ENCODE data around the gene DQX1. TPM values are rescaled to one million over a fixed set of nuclear protein-coding genes. Genes with fewer than 3 reads are reported as not detected.

The DQX1 gene
- total RNA-seq, 1 experiment from 2014 or later, result 1.3 TPM

DNA sequence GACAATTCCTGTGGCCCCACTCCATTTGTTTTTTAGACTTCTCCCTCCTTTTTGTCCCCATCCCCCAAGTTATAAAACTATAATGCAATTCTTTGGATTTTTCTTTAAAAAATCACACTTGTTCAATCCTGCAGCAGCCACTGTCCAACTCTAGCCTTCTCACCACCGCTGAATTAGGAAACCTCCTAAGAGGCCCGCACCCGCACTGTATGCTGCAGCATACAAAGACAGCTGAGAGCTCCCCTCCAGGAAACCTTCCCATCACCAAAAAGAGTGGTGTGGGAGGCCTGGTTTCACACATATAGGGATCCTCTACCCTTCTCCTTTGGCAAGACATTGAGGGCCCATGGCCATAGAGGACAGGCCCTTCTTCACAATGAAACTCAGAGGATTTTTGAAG, 21.4 kb downstream of the DQX1 start:
- TF ChIP-seq FOXK1 (CRISPR knock-in tag; IDR thresholded peaks at IDR 0.05), result no peak
- TF ChIP-seq KAT7 (CRISPR knock-in tag; IDR thresholded peaks at IDR 0.05; ENCODE audit: borderline replicate concordance), result no peak
- TF ChIP-seq TEAD4 (CRISPR knock-in tag; IDR thresholded peaks at IDR 0.05), result no peak
- peaks cover 51% of the 10 kb centered on the region for H3K4me1 Mint-ChIP-seq
- ChIA-PET POLR2A (interaction anchor here (1.1 to 1.8 kb wide), 3 partner anchors 21 to 47 kb away, joined by 3 to 13 read pairs (median 6); partner anchors contain the start of genes AUP1, CCDC142, HTRA2 and TTC31), CTCF (interaction anchor here (1.1 to 6.0 kb wide), 3 partner anchors 9 to 83 kb away, joined by 6 to 43 read pairs (median 10); partner anchors contain the start of genes CCDC142, TLX2 and TTC31)
- no peaks in the 10 kb centered on the region for H3K9me3 Mint-ChIP-seq
- H3K4me3 Mint-ChIP-seq, result peak overlapping the region; percentile 81
- H3K27me3 Mint-ChIP-seq (ENCODE audit: low read depth), result peaks cover 92% of the 10 kb centered on the region
- no peak overlapping the region for H3K27ac Mint-ChIP-seq
- no peak for ATAC-seq
- H3K36me3 Mint-ChIP-seq, result peaks cover 22% of the 10 kb centered on the region
- no peak for DNase-seq (ENCODE audit: low spot score)

DNA sequence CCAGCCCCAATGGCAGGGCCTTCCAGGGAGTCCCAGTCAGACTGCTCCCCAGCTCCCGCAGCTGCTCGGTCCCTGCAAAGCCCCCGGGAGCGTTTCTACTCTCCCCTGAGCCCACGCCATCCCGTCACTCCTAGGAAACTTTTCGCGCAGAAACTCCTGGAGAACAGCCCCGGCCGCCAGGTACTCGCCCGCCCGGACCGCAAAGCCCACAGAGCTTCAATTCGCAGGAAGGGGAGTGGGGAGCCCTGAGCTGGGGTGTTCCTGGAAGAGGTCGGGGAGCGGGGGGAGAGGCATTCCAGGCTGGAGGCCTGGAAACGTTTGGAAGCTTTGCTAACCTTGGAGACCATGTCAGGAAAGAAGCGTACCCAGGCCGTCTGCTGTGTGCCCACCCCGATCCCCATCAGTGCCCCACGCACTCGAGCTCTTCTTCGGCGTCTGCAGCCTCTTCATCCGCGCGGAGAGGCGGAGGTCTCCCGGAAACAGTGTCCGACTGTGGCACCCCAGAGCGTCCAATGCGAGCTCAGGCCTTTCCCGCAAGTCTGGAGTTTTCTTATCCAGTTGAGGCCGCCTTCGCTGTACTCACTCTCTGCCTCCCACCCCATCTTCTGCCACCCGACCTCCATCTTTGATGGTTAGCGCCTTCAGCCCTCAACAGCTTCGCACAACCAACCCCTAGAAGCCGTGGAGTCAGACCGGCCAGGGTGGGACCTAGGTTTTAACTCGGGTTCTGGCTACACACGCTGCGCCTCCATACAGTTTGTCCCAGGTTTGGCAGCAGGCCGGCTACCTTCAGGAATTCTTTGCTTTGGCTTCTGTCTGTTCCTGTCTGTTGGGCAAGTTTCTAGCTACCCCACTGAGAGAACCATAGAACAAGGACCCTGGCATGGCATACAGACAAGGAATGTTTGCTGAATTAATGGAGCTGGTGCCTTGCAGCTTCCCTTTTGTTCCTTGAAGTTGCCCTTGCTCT, 22.2 kb downstream of the DQX1 start:
- CTCF ChIA-PET, result interaction anchor here (1.0 to 6.0 kb wide), 7 partner anchors 10 to 84 kb away, joined by 3 to 43 read pairs (median 4); partner anchors contain the start of genes CCDC142, TLX2 and TTC31
- TF ChIP-seq, protein P1, sequence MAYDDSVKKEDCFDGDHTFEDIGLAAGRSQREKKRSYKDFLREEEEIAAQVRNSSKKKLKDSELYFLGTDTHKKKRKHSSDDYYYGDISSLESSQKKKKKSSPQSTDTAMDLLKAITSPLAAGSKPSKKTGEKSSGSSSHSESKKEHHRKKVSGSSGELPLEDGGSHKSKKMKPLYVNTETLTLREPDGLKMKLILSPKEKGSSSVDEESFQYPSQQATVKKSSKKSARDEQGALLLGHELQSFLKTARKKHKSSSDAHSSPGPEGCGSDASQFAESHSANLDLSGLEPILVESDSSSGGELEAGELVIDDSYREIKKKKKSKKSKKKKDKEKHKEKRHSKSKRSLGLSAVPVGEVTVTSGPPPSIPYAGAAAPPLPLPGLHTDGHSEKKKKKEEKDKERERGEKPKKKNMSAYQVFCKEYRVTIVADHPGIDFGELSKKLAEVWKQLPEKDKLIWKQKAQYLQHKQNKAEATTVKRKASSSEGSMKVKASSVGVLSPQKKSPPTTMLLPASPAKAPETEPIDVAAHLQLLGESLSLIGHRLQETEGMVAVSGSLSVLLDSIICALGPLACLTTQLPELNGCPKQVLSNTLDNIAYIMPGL (CRISPR knock-in tag; IDR thresholded peaks at IDR 0.05), result peak; percentile 16; the same call in 1 of the 2 replicates
- no peak for TF ChIP-seq ESRRA (CRISPR knock-in tag; IDR thresholded peaks at IDR 0.05; ENCODE audit: borderline replicate concordance)
- TF ChIP-seq, protein P2, sequence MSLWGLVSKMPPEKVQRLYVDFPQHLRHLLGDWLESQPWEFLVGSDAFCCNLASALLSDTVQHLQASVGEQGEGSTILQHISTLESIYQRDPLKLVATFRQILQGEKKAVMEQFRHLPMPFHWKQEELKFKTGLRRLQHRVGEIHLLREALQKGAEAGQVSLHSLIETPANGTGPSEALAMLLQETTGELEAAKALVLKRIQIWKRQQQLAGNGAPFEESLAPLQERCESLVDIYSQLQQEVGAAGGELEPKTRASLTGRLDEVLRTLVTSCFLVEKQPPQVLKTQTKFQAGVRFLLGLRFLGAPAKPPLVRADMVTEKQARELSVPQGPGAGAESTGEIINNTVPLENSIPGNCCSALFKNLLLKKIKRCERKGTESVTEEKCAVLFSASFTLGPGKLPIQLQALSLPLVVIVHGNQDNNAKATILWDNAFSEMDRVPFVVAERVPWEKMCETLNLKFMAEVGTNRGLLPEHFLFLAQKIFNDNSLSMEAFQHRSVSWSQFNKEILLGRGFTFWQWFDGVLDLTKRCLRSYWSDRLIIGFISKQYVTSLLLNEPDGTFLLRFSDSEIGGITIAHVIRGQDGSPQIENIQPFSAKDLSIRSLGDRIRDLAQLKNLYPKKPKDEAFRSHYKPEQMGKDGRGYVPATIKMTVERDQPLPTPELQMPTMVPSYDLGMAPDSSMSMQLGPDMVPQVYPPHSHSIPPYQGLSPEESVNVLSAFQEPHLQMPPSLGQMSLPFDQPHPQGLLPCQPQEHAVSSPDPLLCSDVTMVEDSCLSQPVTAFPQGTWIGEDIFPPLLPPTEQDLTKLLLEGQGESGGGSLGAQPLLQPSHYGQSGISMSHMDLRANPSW (CRISPR knock-in tag; conservative IDR thresholded peaks at IDR 0.05; ENCODE audit: low read depth), result no peak
- no peak for TF ChIP-seq OVOL2 (CRISPR knock-in tag; IDR thresholded peaks at IDR 0.05; ENCODE audit: borderline replicate concordance)
- TF ChIP-seq ATF1 (CRISPR knock-in tag; IDR thresholded peaks at IDR 0.05), result no peak
- TF ChIP-seq, protein P3, sequence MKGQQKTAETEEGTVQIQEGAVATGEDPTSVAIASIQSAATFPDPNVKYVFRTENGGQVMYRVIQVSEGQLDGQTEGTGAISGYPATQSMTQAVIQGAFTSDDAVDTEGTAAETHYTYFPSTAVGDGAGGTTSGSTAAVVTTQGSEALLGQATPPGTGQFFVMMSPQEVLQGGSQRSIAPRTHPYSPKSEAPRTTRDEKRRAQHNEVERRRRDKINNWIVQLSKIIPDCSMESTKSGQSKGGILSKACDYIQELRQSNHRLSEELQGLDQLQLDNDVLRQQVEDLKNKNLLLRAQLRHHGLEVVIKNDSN (CRISPR knock-in tag; IDR thresholded peaks at IDR 0.05), result no peak
- no peak for TF ChIP-seq RELA (CRISPR knock-in tag; IDR thresholded peaks at IDR 0.05; ENCODE audit: borderline replicate concordance)
- Mint-ChIP-seq H3K27ac (no peak overlapping the region), H3K27me3 (ENCODE audit: low read depth) (peaks cover 92% of the 10 kb centered on the region), H3K4me1 (peaks cover 55% of the 10 kb centered on the region), H3K36me3 (peaks cover 22% of the 10 kb centered on the region), H3K4me3 (peak overlapping the region; percentile 81), H3K9me3 (no peaks in the 10 kb centered on the region)
- POLR2A ChIA-PET, result interaction anchor here (1.0 to 1.8 kb wide), 5 partner anchors 21 to 64 kb away, joined by 3 to 13 read pairs (median 4); partner anchors contain the start of genes AUP1, CCDC142, HTRA2 and TTC31
- ATAC-seq (no peak), DNase-seq (ENCODE audit: low spot score) (no peak)

DNA sequence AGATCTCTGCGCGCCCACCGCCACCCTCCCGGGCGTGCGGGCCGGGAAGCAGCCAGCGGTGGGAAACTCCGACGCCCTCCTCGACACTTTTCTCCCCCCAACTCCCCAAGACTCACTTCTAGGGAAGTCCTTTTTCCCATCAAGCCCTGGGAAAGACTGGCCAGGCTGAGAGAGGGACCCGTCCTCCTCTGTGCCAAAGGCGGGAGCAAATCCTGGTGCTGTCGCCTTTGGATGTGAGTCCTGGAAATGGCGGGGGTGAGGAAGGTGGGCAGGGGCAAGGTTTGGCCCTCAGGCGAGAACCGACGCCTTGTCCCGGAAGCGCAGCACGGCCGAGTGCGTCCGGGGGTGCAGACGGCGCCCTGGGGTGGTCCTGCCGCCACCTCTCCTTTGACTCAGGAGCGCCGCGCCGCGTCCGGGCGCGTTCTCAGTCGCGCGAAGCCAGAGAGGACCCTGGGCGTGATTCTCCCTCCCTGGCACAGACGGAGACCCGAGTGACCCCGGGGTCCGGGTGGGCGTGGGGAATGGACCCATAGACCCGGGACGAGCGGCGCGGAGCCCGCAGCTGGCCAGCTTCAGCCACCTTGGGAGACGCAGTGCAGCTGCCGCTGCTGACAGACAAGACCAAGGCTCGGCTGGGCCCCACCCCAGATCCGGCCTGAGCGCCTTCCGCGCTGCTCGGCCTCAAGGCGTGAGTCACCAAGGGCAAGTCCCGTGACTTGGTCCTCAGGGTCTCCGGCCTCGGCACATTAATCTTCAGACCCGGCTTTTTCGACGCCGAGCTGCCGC, 23.1 kb downstream of the DQX1 start:
- ATAC-seq, result peak; percentile 4
- no peak overlapping the region for H3K27ac Mint-ChIP-seq
- peaks cover 22% of the 10 kb centered on the region for H3K36me3 Mint-ChIP-seq
- peak; percentile 63 for DNase-seq (ENCODE audit: low spot score)
- H3K4me1 Mint-ChIP-seq, result peaks cover 54% of the 10 kb centered on the region
- H3K27me3 Mint-ChIP-seq (ENCODE audit: low read depth), result peaks cover 92% of the 10 kb centered on the region
- ChIA-PET POLR2A (interaction anchor here (0.7 to 1.8 kb wide), 5 partner anchors 20 to 63 kb away, joined by 3 to 13 read pairs (median 4); partner anchors contain the start of genes CCDC142, TTC31 and WBP1), CTCF (interaction anchor here (1.0 to 6.0 kb wide), 6 partner anchors 14 to 84 kb away, joined by 3 to 43 read pairs (median 4); partner anchors contain the start of genes CCDC142 and TTC31)
- H3K4me3 Mint-ChIP-seq, result peak overlapping the region; percentile 81
- no peaks in the 10 kb centered on the region for H3K9me3 Mint-ChIP-seq
- TF ChIP-seq, protein P4, sequence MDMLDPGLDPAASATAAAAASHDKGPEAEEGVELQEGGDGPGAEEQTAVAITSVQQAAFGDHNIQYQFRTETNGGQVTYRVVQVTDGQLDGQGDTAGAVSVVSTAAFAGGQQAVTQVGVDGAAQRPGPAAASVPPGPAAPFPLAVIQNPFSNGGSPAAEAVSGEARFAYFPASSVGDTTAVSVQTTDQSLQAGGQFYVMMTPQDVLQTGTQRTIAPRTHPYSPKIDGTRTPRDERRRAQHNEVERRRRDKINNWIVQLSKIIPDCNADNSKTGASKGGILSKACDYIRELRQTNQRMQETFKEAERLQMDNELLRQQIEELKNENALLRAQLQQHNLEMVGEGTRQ (CRISPR knock-in tag; IDR thresholded peaks at IDR 0.05), result peak; percentile 18; the same call in 1 of the 2 replicates
- TF ChIP-seq, protein P5, sequence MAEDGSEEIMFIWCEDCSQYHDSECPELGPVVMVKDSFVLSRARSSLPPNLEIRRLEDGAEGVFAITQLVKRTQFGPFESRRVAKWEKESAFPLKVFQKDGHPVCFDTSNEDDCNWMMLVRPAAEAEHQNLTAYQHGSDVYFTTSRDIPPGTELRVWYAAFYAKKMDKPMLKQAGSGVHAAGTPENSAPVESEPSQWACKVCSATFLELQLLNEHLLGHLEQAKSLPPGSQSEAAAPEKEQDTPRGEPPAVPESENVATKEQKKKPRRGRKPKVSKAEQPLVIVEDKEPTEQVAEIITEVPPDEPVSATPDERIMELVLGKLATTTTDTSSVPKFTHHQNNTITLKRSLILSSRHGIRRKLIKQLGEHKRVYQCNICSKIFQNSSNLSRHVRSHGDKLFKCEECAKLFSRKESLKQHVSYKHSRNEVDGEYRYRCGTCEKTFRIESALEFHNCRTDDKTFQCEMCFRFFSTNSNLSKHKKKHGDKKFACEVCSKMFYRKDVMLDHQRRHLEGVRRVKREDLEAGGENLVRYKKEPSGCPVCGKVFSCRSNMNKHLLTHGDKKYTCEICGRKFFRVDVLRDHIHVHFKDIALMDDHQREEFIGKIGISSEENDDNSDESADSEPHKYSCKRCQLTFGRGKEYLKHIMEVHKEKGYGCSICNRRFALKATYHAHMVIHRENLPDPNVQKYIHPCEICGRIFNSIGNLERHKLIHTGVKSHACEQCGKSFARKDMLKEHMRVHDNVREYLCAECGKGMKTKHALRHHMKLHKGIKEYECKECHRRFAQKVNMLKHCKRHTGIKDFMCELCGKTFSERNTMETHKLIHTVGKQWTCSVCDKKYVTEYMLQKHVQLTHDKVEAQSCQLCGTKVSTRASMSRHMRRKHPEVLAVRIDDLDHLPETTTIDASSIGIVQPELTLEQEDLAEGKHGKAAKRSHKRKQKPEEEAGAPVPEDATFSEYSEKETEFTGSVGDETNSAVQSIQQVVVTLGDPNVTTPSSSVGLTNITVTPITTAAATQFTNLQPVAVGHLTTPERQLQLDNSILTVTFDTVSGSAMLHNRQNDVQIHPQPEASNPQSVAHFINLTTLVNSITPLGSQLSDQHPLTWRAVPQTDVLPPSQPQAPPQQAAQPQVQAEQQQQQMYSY (CRISPR knock-in tag; IDR thresholded peaks at IDR 0.05), result peak; percentile 35
- TF ChIP-seq, protein P2 (CRISPR knock-in tag; conservative IDR thresholded peaks at IDR 0.05; ENCODE audit: low read depth), result no peak
- TF ChIP-seq NFE2L1 (CRISPR knock-in tag; IDR thresholded peaks at IDR 0.05), result peak; percentile 14; the same call in 1 of the 2 replicates

Measured in WTC11 (cell line).